ENCODE data around the gene UAP1L1. TPM values are rescaled to one million over a fixed set of nuclear protein-coding genes. Genes with fewer than 3 reads are reported as not detected.
A peak's percentile ranks its signal among the peaks of the same experiment; 100 is the strongest.

The UAP1L1 gene
- total RNA-seq, 1 donor from 2014 or later = 27.2 TPM

DNA sequence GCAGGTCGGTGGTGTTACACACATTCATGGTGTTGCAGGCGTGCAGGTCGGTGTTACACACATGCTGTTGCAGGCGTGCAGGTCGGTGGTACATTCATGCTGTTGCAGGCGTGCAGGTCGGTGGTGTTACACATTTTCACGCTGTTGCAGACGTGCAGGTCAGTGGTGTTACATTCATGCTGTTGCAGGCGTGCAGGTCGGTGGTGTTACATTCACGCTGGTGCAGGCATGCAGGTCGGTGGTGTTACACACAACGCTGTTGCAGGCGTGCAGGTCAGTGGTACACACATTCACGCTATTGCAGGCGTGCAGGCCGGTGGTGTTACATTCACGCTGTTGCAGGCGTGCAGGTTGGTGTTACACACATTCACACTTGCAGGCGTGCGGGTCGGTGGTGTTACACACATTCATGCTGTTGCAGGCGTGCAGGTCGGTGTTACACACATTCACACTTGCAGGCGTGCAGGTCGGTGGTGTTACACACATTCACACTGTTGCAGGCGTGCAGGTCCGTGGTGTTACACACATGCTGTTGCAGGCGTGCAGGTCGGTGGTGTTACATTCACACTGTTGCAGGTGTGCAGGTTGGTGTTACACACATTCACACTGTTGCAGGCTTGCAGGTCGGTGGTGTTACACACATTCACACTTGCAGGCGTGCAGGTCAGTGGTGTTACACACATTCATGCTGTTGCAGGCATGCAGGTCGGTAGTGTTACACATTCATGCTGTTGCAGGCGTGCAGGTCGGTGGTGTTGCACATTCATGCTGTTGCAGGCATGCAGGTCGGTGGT lies 26.1 kb downstream of the UAP1L1 start:
- no peak for DNase-seq

DNA sequence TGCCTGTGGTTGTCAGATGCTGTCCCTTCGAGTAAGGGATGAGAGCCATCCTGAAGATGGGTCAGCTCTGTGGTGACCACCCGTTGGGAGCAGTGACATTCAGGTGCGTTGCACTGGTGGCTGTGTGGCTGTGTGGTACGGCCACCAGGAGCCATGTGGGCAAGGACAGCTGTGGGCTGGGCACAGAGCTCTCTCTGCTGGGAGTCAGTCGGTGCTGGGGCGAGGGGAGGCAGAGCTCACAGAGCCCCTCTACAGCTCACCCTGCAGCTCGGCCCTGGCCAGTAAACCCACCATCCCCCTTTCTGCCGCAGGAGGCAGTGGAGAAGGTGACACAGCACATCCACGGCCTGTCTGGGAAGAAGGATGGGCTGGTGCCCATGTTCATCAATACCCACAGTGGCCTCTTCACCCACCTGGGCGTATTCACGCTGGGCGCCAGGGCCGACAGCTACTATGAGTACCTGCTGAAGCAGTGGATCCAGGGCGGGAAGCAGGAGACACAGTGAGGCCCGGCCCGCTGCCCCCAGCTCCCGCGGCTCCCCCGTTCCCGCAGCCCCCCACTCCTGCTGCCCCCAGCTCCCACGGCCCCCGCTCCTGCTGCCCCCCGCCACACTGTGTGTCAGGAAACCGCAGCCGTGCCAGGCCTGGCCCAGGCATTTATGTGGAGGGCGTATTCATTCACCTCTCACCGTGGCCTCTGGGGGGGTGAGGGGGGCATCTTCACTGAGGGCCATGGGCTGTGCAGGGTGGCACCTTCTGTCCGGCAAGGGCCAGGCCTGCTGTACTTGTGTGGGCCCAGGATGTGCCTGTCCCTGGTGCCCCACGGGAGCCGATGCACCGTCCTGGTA lies 28.7 kb downstream of the UAP1L1 start:
- DNase-seq = no peak

DNA sequence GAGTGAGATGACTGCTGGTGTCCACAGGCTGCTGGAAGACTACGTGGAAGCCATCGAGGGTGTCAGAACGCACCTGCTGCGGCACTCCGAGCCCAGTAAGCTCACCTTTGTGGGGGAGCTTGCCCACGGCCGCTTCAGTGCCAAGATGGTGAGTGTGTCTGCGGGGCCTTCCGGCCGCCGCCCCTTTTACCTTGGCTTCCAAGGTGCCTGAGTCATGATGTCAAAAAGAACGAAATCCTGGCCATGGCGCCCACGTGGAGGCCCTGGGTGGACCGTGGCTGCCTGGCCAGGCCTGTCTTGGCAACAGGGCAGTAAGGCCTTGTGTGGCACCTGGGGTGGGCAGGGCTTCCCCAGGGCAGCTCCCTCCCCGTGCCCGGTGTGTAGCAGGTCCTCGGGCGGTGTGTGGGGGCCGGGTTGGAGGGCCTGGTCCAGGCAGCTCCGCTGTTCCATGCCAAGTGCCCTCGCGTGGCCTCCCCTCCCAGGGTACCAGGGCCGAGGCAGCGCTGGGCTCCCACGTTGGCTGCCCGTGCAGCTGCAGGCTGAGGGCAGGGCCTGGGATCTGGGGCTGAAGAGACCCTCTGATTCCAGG lies 29.4 kb downstream of the UAP1L1 start:
- DNase-seq = no peak

DNA sequence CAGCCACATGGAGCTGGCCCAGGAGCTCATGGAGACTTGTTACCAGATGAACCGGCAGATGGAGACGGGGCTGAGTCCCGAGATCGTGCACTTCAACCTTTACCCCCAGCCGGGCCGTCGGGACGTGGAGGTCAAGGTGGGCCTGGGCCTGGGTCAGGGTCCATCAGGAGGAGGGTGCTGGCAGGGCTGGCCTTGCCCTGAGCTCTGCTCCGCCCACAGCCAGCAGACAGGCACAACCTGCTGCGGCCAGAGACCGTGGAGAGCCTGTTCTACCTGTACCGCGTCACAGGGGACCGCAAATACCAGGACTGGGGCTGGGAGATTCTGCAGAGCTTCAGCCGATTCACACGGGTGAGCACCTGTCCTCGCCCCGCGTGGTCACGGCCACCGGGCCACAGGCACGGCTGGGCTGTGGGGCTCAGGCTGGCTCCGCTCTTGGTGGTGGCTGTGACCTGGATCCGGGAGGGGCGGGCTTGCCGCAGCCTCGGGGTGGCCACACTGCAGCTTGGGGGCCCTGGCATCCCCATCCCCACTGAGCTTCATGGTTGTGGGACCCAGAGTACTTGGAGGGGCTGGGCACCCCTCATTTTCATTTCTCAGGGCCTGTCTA lies 30.1 kb downstream of the UAP1L1 start:
- DNase-seq = no peak

DNA sequence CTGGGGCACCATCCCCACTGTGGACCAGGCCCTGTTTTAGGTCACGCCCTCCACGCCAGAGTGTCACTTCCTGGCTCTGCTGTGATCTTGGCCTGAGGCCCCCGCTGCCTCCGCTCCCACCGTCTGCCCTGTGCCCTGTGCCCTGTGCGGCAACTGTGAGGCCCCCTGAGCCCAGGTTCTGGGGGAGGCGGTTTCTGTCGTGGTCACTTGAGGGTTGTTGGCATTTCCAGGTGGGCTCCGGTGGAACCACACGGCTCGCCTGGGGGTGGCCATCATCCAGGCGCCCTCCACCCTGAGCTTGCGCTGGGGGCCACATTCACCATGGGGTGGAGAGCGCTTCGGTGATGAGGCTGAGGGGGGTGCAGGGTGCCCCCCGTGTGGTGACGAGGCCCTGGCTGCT lies 30.7 kb downstream of the UAP1L1 start:
- no peak for DNase-seq

DNA sequence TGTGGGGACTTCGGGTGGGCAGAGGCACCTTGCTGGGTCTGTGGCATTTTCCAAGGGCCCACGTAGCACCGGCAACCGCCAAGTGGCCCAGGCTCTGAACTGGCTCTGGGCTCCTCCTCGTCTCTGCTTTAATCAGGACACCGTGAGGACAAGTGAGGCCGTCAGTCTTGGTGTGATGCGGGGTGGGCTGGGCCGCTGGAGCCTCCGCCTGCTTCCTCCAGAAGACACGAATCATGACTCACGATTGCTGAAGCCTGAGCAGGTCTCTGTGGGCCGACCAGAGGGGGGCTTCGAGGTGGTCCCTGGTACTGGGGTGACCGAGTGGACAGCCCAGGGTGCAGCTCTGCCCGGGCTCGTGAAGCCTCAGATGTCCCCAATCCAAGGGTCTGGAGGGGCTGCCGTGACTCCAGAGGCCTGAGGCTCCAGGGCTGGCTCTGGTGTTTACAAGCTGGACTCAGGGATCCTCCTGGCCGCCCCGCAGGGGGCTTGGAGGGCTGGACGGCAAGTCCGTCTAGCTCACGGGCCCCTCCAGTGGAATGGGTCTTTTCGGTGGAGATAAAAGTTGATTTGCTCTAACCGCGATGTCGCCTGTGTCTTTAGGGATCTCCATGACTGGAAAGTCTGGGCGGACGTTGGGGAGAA lies 31.4 kb downstream of the UAP1L1 start:
- DNase-seq = peak; percentile 29

DNA sequence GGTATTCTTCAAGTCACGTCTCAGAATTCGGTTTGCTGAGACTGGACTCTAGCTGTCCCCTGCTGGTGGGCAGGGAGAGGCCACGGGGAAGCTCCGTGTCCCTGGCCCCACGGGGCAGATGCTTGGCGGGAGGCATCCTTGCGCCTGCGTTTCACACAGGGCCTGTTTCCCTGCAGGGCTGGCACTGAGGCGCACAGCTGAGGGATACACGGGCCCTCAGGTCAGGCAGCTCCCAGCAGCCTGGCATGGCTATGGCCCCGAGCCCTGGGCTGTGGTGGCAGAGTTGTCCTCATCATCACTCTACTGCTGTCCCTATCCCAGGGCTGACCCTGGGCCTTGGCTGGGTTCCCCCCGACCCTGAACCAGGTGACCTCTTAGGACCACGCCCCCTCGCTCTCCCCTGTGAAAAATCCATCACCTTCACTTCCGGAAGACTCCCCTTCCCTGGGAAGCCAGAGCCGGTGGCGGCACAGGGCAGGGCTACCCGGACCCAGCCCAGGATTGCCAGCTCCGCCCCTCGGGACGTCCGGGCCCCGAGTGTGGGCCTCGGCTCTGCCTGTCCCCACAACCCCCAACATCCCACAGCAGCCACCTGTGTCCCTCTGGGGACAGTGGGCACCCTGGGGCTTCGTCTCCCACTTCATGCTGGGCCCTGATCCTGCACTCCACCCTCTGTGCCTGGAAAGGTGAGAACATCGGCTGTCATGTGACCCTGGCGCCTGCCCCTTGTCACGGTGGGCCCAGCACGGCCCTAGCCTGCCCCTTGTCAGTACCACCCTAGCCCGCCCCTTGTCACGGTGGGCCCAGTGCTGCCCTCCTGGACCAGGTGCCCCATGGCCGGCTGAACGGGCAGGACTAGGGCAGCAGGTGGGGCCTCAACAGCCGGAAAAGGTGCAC lies 32.2 kb downstream of the UAP1L1 start:
- no peak for DNase-seq

DNA sequence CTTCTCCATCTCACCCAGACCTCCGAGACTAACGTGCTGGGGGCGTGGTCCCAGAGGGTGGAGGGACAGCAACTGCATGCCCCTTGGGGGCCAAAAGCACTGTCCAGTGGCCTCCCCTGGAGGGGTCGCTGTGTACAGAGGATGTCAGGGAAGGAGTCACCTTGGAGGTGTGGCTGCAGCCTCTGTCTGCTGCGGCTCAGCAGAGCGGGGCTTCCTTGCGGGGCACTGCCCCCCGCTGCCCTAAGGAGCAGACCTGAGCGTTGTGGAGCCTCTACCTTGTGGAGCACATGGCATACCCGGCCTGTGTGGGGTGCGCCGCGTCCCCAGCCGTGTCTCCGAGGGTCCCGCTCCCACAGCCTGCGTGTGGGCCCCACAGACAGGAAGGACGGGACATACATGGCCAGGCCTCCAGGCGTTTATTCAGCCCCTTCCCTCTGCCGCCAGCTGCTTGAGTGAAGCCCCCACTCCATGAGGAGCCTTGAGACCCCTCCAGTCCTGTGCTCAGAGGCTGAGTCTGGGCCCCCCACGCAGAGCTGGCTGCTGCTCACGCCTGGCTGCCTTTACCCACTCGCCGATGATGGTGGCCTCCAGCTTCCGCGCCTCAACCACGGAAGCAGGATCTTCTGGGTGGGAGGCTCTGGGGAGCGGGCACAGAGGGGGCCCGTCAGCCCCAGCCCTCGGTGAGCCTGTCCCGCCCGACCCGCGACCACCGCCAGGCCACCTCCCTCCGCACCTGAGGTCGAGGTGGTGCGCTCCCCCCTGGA lies 33.0 kb downstream of the UAP1L1 start:
- DNase-seq = no peak

DNA sequence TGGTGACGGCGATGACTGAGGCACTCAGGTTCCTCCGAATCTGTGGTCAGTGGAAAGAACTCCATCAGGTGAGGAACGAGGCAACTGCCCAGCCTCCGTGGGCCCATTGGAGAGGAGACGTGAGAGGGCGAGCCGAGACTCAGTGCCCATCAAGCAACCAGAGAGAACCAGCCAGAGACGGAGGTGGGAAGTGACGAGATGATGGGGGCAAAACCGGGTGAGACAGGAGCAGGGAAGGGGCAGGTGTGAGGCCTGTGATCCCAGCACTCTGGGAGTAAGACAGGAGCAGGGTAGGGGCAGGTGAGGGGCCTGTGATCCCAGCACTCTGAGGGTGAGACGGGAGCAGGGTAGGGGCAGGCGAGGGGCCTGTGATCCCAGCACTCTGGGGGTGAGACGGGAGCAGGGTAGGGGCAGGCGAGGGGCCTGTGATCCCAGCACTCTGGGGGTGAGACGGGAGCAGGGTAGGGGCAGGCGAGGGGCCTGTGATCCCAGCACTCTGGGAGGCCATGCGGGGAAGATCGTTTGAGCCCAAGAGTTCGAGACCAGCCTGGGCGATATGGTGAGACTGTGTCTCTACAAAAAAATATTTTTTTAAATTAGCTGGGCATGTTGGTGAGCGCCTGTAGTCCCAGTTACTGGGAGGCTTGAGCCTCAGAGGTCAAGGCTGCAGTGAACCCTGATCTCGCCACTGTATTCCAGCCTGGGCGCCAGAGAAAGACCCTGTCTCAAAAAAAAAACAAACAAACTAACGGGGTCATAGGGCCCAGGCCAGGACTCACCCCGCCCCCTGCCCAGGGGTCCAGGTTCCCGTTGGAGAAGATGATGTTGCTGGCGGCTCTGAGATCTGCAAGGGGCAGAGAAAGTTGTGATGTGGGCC lies 33.8 kb downstream of the UAP1L1 start:
- DNase-seq = no peak

DNA sequence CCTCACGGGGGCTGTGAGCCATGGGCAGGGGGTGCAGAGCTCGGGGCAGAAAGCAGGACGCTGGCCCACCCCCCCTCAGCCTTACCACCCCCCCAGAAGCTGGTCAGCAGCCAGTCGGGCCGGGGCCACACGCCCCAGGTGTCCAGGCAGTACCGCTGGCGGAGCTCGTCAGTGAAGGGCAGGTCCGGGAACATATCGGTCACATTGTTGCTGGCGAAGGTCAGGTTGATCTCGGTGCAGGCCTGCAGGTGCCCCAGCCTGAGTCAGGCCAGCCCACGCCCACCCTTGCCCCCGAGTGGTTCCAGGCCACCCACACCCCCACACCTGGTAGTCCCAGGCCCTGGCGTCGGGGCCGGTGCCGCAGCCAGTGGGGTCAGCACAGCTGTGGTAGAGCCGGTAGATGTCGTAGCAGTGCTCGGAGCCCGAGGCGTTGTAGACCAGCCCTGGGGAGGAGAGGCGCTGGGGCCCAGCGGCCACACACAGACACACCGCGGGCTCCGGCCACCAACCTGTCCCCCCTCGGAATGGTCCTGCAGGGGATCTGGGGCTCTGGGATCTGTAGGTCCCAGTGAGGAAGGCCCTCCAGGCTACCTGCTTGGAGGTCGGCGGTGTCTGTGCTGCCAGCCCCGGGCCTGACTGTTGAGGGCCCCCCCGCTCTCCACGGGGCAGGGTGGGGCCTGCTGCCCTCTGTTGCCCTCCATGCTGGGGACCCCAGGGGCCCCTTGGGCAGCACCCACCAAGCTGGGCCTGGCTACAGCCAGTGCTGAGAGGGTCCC lies 34.7 kb downstream of the UAP1L1 start:
- no peak for DNase-seq

DNA sequence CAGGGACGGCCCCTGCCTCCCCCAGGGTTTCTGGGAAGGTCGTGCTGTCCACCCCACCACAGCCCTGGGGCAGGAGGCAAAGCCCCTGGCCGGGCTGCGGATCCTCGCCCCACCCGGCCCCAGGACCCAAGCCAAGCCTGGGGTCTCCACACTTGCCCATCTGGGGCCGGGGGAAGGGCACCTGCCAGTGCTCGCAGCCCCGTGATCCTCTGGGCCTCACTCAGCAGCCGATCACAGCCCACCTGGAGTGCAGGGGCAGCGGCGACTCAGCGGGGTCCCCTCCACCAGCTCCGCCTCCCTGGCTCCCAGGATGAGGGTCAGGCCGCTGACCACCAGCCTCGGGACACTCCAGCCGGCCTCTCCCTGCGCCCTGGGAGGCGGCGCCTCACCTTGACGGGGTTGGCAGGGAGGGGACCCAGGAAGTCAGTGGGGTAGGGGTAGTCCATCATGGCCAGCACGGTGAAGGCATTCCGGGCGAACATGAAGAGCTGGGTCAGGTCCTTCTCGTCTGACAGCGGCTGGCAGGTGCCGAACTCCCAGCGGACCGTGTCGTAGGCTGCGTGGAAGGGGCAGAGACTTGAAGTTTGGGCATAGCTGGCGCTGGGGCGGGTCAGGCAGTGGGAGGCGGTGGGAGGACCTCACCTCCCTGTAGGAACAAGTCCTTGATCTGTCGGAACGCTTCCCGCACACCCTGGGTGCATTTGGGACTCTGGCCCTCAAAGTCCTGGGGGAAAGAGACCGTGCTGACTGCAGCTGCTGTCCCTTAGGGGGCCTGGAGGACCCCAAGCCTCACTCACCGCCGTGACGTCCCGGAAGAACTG lies 35.5 kb downstream of the UAP1L1 start:
- no peak for DNase-seq

DNA sequence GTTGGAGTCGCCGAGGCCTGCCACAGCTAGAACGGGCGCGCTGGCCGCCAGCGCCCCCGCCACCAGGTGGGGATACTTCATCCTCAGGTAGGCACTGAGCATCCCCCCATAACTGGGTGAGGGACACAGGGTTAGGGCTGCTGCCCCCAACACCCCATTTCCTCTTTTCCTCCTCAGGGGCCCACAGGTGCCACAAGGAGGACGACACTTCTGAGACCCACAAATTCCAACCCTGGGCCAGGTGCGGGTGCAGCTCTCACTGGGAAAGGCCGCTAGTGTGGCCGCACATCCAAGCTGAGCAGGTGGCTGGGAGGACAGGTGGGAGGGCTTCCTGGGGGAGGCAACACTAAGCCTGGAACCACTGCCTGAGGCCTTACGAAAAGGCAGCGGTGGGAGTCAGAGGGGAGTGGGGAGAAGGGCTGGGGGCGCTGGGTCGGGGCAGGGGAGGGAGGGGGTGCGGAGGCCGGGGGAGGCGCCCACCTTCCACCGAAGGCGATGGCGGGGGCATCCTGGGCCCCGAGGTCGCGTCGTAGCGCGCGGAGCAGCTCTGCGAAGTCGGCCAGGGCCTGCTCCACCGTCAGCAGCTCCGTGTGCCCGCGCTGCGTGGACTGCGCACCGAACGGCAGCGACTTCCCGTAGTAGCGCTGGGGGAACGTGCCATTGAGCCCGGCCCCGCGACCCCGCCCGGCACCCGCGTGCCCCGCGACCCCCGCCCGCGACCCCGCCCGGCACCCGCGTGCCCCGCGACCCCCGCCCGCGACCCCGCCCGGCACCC lies 36.3 kb downstream of the UAP1L1 start:
- DNase-seq = peak; percentile 21

DNA sequence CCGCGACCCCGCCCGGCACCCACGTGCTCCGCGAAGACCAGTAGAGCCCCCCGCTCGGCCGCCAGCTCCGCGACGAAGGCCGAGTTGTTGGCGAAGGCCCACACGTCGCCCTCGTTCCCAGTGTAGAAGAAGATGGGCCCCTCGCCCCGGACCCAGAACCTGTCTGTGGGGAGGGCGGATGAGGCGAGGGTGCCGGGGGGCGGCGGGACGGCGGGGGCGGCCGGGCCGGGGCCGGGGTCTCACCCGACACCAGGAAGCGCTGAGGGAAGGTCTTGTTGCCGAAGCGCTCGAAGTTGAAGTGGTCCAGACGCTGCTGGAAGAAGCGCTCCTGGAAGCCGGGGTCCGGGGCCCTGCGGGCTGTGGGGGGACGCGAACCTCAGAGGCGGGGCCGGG lies 36.9 kb downstream of the UAP1L1 start:
- DNase-seq = no peak

DNA sequence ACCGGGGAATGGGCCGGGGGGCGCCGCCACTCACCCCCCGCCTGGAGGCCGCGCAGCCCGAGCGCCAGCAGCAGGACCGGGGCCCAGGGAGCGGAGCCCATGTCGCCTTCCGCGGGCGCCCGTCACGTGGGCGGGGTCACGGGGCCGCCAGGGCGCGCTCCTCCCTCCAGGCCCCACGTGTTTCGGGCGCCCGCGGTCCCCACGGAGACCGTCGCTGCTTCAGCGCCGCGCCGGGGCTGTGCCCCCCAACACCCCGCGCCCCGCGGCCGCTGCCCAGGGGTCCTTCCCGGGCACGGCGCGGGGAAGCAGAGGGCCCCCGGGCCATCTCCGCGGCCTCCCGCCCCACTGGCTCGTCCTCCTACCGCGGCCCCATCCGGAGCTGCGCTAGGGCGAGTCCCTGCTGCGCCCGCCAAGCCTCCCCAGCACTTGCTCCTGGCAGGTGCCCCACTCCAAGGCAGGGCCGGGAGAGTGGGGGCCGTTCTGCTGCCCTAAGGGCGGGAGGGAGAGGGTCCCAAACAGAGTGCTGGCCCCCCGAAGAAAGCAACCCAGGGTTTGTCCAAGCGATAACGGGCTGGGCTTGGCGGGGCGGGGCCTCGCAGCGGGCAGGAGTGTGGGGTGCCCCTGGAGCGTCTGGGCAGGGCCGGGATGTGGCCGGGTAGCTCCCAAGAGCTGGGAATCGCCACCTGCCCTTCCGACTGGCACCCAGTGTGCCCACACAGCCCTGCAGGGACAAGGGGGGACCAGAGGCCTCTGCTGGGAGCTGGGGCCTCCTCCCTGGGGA lies 37.5 kb downstream of the UAP1L1 start, which contains the start of gene DPP7:
DPP7 (minus strand) TSS at position 121 of the 781 bp plus-strand sequence; CDS start at position 101, 20 bp downstream.
- DNase-seq = peak; percentile 60

DNA sequence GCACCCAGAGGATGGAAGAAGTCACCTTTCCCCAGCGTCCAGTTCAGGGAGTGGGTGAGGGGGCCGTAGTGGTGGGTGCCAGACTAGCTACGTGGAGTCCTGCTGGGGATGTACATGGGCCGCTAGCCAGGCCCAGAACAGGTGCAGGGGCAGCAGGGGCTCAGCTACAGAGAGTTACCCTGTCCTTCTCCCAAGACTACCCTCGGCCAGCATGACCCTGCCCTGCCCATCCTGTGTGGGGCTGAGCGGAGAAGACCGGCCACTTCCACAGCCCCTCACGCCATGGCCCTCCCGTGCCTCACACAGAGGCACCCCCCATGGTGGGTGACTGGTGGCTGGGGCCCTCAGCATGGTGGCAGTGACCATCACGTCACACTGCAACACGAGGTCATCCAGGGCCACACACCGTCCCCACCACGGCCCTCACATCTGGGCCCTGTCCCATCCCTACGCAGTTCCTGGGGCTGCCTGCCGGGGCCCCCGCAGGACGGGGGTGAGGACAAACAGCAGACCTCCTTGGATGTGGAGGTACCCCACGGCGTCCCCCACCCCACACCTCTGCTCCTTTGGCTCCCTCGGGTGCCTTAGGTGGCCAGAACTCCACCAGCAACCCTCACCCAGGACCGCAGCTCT lies 38.2 kb downstream of the UAP1L1 start:
- no peak for DNase-seq

All from dermis blood vessel endothelial cell (primary cell).